H1 (cell line): ENCODE results near the gene SHISA7.

ENCODE experiments used
- BRCA1 ChIP-seq: IDR thresholded peaks from 2 replicates; pipeline ENCODE4 v1.6.1; 2012; ENCODE audit warnings: low read depth, low read length, improper control_type of control experiment
- EP300 ChIP-seq, 2 experiments: IDR thresholded peaks; 1 replicate in 1 of 2; 2 replicates in 1 of 2; pipeline ENCODE4 v1.6.1; 2011 to 2012; ENCODE audit warnings: low read depth in 2 of 2, low read length in 2 of 2, mild to moderate bottlenecking in 2 of 2, borderline replicate concordance in 1 of 2, inconsistent platforms in 1 of 2, moderate library complexity in 1 of 2
- HDAC6 ChIP-seq: IDR thresholded peaks from one replicate; pipeline ENCODE4 v1.7.1; 2012; ENCODE audit warnings: low read depth, mild to moderate bottlenecking, inconsistent platforms, low read length, moderate library complexity
- POLR2AphosphoS5 ChIP-seq: IDR thresholded peaks from 2 replicates; pipeline ENCODE4 v1.6.1; 2011; ENCODE audit warnings: low read depth, low read length
- TF ChIP-seq, protein P1 (sequence below), 3 experiments: IDR thresholded peaks; 1 replicate in 2 of 3; 2 replicates in 1 of 3; pipeline versions ENCODE4 v1.5.1 to v1.6.1; 2011; ENCODE audit warnings: low read length in 3 of 3, mild to moderate bottlenecking in 3 of 3, inconsistent platforms in 2 of 3, low read depth in 1 of 3, moderate library complexity in 1 of 3; ENCODE audit not compliant: insufficient read depth in 1 of 3; ENCODE audit errors: control extremely low read depth in 1 of 3
- TF ChIP-seq, protein P2 (sequence below): IDR thresholded peaks from 2 replicates; pipeline ENCODE4 v1.6.1; 2011; ENCODE audit warnings: low read depth, mild to moderate bottlenecking, low read length; ENCODE audit not compliant: insufficient read depth

DNA sequence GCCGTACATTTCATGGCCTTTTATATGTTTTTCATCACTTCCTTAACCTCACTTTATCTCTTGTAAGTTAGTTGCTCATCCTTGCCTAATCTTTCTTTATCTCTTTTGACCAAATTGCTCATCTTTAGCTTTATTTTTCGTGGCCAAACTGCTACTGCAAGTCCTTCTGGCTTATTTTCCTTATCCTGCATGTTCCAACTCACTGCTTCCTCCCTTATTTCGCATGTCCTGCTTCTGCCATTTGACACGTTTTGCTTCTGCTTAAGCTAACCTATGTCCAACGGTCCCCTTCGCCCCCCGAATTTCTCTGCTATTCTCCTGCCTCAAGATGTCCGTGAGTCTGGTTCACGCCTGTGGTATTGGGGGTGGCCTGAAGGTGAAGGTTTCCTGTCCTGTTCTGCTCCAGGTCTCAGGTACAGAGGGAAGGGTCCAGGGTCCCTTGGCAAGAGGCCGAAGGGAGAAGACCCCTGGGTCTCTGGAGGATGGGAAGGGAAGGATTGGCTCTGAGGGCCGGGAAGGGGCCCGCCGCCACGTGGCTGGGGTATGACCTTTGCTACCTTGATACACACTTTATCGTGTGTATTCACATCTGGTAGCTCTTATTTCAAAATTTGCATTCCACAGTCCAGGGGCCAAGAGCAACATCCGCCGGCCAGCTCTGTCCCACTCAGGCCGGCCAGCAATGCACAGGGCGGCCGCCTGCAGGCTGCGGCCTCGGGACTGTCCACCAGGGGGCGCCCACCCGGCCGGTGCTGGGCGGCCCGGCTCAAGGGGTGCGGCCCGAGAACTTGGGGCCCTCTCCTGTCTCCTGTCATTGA, 24.3 kb upstream of the SHISA7 start:
- TF ChIP-seq, protein P1, sequence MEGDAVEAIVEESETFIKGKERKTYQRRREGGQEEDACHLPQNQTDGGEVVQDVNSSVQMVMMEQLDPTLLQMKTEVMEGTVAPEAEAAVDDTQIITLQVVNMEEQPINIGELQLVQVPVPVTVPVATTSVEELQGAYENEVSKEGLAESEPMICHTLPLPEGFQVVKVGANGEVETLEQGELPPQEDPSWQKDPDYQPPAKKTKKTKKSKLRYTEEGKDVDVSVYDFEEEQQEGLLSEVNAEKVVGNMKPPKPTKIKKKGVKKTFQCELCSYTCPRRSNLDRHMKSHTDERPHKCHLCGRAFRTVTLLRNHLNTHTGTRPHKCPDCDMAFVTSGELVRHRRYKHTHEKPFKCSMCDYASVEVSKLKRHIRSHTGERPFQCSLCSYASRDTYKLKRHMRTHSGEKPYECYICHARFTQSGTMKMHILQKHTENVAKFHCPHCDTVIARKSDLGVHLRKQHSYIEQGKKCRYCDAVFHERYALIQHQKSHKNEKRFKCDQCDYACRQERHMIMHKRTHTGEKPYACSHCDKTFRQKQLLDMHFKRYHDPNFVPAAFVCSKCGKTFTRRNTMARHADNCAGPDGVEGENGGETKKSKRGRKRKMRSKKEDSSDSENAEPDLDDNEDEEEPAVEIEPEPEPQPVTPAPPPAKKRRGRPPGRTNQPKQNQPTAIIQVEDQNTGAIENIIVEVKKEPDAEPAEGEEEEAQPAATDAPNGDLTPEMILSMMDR (IDR thresholded peaks at IDR 0.05; ENCODE audit: control extremely low read depth in 1 of 3, insufficient read depth in 1 of 3, low read depth in 1 of 3, low read length in 3 of 3): peak; percentile 87 to 93 (median 89)
- TF ChIP-seq EP300 (IDR thresholded peaks at IDR 0.05; ENCODE audit: borderline replicate concordance in 1 of 2, low read depth in 2 of 2, low read length in 2 of 2) (peak in 1 of 2 experiments; percentile 63; a peak in 1 of 3 replicates), HDAC6 (no peak), POLR2AphosphoS5 (no peak), BRCA1 (no peak)
- TF ChIP-seq, protein P2, sequence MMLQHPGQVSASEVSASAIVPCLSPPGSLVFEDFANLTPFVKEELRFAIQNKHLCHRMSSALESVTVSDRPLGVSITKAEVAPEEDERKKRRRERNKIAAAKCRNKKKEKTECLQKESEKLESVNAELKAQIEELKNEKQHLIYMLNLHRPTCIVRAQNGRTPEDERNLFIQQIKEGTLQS: no peak
